ENCODE results near the gene CALHM6. TPM values are rescaled to one million over a fixed set of nuclear protein-coding genes. Genes with fewer than 3 reads are reported as not detected.

Gene CALHM6
- total RNA-seq, 1 donor from 2014 or later = not detected

Other genes with a start within 250 kb of the CALHM6 start
- gene TSPYL4, start 207.3 kb upstream of the CALHM6 start, total RNA-seq = 22.2 and 25.8 TPM in 2 replicates
- gene TSPYL1, start 181.4 kb upstream of the CALHM6 start, total RNA-seq = 87.8 and 91.7 TPM in 2 replicates
- gene DSE, start 90.4 kb upstream of the CALHM6 start, total RNA-seq = 83.2 and 83.7 TPM in 2 replicates
- gene CALHM5, start 50.3 kb downstream of the CALHM6 start, total RNA-seq = 1.8 and 1.9 TPM in 2 replicates
- not detected in 2 replicates for gene TRAPPC3L, start 84.3 kb downstream of the CALHM6 start, total RNA-seq
- gene CALHM4, start 92.4 kb downstream of the CALHM6 start, total RNA-seq = 0.20 TPM in 1 of 2 replicates, not detected in the other
- gene RWDD1, start 110.1 kb downstream of the CALHM6 start, total RNA-seq = 42.1 and 45.1 TPM in 2 replicates
- 0.48 and 0.72 TPM in 2 replicates for gene RSPH4A, start 155.1 kb downstream of the CALHM6 start, total RNA-seq
- 16.2 TPM in 2 replicates for gene ZUP1, start 207.4 kb downstream of the CALHM6 start, total RNA-seq
- 14.3 and 14.4 TPM in 2 replicates for gene KPNA5, start 219.8 kb downstream of the CALHM6 start, total RNA-seq